ENCODE results near the gene SOX18.

SOX18 gene

DNA sequence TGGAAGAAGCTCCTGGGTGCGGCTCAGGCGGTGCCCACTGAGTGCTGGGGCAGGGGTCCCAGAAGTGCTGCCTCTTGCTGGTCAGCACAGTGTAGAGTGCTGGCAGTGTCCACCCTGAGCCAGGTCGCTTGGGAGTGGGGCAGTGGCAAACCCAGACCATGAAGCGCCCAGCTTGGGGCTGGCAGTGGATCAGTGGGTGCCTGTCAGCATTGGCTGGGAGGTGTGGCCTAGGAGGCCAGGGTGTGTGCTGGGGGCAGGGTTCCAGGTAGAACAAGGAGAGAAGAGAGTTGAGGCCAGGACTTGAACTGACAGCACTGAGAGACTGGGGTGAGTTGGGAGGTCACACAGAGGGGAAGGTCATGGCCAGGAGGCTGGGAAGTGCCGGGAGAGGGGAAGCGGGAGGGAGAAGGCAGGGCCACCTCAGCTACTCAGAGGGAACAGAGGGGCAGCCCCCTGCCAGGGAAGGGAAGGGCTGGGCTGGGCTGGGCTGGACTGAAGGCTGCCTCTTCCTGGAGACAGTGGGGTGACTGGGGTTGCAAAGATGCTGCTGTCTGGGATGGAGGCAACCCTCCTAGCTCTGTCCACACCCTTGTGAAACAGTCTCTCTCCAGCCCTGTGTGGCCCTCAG lies 17.7 kb upstream of the SOX18 start:
- no peak for TF ChIP-seq RARB (CRISPR knock-in tag; IDR thresholded peaks at IDR 0.05)
- TF ChIP-seq, protein P1, sequence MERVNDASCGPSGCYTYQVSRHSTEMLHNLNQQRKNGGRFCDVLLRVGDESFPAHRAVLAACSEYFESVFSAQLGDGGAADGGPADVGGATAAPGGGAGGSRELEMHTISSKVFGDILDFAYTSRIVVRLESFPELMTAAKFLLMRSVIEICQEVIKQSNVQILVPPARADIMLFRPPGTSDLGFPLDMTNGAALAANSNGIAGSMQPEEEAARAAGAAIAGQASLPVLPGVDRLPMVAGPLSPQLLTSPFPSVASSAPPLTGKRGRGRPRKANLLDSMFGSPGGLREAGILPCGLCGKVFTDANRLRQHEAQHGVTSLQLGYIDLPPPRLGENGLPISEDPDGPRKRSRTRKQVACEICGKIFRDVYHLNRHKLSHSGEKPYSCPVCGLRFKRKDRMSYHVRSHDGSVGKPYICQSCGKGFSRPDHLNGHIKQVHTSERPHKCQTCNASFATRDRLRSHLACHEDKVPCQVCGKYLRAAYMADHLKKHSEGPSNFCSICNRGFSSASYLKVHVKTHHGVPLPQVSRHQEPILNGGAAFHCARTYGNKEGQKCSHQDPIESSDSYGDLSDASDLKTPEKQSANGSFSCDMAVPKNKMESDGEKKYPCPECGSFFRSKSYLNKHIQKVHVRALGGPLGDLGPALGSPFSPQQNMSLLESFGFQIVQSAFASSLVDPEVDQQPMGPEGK (CRISPR knock-in tag; IDR thresholded peaks at IDR 0.05; ENCODE audit: borderline replicate concordance), result no peak
- TF ChIP-seq OSR1 (CRISPR knock-in tag; IDR thresholded peaks at IDR 0.05), result no peak
- TF ChIP-seq ESRRG (CRISPR knock-in tag; IDR thresholded peaks at IDR 0.05), result no peak
- TF ChIP-seq, protein P2, sequence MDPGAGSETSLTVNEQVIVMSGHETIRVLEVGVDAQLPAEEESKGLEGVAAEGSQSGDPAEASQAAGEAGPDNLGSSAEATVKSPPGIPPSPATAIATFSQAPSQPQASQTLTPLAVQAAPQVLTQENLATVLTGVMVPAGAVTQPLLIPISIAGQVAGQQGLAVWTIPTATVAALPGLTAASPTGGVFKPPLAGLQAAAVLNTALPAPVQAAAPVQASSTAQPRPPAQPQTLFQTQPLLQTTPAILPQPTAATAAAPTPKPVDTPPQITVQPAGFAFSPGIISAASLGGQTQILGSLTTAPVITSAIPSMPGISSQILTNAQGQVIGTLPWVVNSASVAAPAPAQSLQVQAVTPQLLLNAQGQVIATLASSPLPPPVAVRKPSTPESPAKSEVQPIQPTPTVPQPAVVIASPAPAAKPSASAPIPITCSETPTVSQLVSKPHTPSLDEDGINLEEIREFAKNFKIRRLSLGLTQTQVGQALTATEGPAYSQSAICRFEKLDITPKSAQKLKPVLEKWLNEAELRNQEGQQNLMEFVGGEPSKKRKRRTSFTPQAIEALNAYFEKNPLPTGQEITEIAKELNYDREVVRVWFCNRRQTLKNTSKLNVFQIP (CRISPR knock-in tag; IDR thresholded peaks at IDR 0.05; ENCODE audit: borderline replicate concordance, low read depth), result no peak
- TF ChIP-seq BACH2 (CRISPR knock-in tag; IDR thresholded peaks at IDR 0.05; ENCODE audit: borderline replicate concordance), result no peak
- TF ChIP-seq ARNTL (CRISPR knock-in tag; IDR thresholded peaks at IDR 0.05; ENCODE audit: borderline replicate concordance, low read depth), result no peak
- no peak for TF ChIP-seq ZNF70 (CRISPR knock-in tag; IDR thresholded peaks at IDR 0.05)
- no peak for TF ChIP-seq ZFP30 (CRISPR knock-in tag; IDR thresholded peaks at IDR 0.05)
- TF ChIP-seq TOX (CRISPR knock-in tag; IDR thresholded peaks at IDR 0.05; ENCODE audit: borderline replicate concordance), result no peak
- TF ChIP-seq SNAI2 (CRISPR knock-in tag; IDR thresholded peaks at IDR 0.05), result no peak
- TF ChIP-seq TCF4 (CRISPR knock-in tag; IDR thresholded peaks at IDR 0.05; ENCODE audit: borderline replicate concordance), result no peak
- ATAC-seq, result no peak

DNA sequence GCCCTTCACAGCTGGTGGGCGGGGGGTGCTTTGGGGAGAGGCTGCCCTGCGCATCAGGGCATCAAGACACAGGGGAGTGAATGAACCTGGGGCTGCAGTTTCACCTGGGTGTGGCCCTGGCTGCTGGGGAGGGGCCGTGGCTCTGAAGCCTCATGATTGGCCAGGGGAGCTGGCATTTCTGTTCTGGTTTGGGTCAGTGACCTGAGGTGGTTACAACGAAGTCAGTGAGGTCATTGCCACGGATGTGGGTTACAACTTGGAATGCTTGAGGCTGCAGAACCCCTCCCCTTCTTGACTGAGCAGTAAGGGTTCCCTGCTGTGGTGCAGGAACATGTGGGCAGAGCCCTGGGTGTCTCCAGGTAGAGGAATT lies 16.5 kb upstream of the SOX18 start:
- no peak for ATAC-seq
- TF ChIP-seq TOX (CRISPR knock-in tag; IDR thresholded peaks at IDR 0.05; ENCODE audit: borderline replicate concordance) (no peak), PPARA (CRISPR knock-in tag; IDR thresholded peaks at IDR 0.05; ENCODE audit: borderline replicate concordance) (no peak), GLIS3 (CRISPR knock-in tag; IDR thresholded peaks at IDR 0.05) (no peak), ZC3H10 (CRISPR knock-in tag; IDR thresholded peaks at IDR 0.05) (no peak), SNAI2 (CRISPR knock-in tag; IDR thresholded peaks at IDR 0.05) (no peak), TCF4 (CRISPR knock-in tag; IDR thresholded peaks at IDR 0.05; ENCODE audit: borderline replicate concordance) (no peak), ISL1 (CRISPR knock-in tag; IDR thresholded peaks at IDR 0.05) (no peak)

DNA sequence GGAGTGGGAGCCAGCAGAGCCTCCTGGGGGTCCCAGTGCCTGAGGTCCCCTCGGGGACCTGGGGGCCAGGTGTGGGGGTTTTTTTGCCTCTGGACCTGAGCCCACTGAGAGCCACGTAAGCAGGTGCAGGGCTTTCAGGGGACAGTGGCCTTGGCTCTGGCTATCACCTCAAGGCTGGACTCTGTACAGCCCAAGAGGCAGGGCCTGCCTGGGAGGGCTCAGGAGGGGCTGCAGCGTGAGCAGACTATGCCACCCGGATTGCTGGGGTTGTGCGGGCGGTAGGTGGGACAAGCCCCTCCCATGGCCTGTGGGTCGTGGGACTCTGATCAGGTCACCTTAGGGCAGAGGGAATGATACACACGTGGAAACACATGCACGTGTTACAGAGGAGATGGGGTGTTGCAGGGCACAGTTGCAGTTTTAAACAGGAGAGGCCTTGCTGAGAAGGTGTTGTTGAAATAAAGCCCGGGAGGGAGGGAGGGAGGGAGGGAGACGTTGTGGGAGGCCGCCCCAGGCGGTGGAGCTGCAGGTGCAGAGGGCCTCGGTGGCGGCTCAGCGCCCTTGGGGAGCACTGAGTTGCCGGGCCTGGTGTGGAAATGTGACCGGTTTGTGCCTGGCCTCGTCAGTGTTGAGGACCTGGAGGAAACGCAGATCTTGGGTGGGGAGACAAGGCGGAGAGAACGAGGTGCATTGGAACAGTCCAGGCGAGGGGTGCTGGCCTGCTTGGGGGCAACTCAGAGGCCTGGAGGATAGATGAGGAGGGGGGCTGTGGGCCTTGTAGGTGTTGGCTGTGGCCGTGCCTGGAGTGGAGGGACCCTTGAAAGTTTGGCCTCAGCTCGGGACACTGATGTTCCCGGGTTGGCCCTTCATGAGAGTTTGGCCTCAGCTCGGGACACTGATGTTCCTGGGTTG lies 15.9 kb upstream of the SOX18 start:
- no peak for TF ChIP-seq ZFP30 (CRISPR knock-in tag; IDR thresholded peaks at IDR 0.05)
- no peak for TF ChIP-seq ARNTL (CRISPR knock-in tag; IDR thresholded peaks at IDR 0.05; ENCODE audit: borderline replicate concordance, low read depth)
- no peak for TF ChIP-seq RARB (CRISPR knock-in tag; IDR thresholded peaks at IDR 0.05)
- TF ChIP-seq ZNF70 (CRISPR knock-in tag; IDR thresholded peaks at IDR 0.05), result no peak
- TF ChIP-seq ZNF565 (CRISPR knock-in tag; conservative IDR thresholded peaks at IDR 0.05; ENCODE audit: low read depth), result no peak
- TF ChIP-seq, protein P3, sequence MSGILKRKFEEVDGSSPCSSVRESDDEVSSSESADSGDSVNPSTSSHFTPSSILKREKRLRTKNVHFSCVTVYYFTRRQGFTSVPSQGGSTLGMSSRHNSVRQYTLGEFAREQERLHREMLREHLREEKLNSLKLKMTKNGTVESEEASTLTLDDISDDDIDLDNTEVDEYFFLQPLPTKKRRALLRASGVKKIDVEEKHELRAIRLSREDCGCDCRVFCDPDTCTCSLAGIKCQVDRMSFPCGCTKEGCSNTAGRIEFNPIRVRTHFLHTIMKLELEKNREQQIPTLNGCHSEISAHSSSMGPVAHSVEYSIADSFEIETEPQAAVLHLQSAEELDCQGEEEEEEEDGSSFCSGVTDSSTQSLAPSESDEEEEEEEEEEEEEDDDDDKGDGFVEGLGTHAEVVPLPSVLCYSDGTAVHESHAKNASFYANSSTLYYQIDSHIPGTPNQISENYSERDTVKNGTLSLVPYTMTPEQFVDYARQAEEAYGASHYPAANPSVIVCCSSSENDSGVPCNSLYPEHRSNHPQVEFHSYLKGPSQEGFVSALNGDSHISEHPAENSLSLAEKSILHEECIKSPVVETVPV (CRISPR knock-in tag; IDR thresholded peaks at IDR 0.05), result no peak
- TF ChIP-seq PPARA (CRISPR knock-in tag; IDR thresholded peaks at IDR 0.05; ENCODE audit: borderline replicate concordance), result no peak
- TF ChIP-seq, protein P2 (CRISPR knock-in tag; IDR thresholded peaks at IDR 0.05; ENCODE audit: borderline replicate concordance, low read depth), result no peak
- no peak for TF ChIP-seq CSDC2 (CRISPR knock-in tag; IDR thresholded peaks at IDR 0.05)
- no peak for TF ChIP-seq ESRRG (CRISPR knock-in tag; IDR thresholded peaks at IDR 0.05)
- TF ChIP-seq BACH2 (CRISPR knock-in tag; IDR thresholded peaks at IDR 0.05; ENCODE audit: borderline replicate concordance), result no peak
- TF ChIP-seq OSR1 (CRISPR knock-in tag; IDR thresholded peaks at IDR 0.05), result no peak
- TF ChIP-seq ZFP3 (CRISPR knock-in tag; IDR thresholded peaks at IDR 0.05), result no peak
- no peak for TF ChIP-seq TOX (CRISPR knock-in tag; IDR thresholded peaks at IDR 0.05; ENCODE audit: borderline replicate concordance)
- TF ChIP-seq ISL1 (CRISPR knock-in tag; IDR thresholded peaks at IDR 0.05), result no peak
- TF ChIP-seq ZC3H10 (CRISPR knock-in tag; IDR thresholded peaks at IDR 0.05), result no peak
- TF ChIP-seq TCF4 (CRISPR knock-in tag; IDR thresholded peaks at IDR 0.05; ENCODE audit: borderline replicate concordance), result no peak
- TF ChIP-seq, protein P4, sequence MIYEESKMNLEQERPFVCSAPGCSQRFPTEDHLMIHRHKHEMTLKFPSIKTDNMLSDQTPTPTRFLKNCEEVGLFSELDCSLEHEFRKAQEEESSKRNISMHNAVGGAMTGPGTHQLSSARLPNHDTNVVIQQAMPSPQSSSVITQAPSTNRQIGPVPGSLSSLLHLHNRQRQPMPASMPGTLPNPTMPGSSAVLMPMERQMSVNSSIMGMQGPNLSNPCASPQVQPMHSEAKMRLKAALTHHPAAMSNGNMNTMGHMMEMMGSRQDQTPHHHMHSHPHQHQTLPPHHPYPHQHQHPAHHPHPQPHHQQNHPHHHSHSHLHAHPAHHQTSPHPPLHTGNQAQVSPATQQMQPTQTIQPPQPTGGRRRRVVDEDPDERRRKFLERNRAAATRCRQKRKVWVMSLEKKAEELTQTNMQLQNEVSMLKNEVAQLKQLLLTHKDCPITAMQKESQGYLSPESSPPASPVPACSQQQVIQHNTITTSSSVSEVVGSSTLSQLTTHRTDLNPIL (CRISPR knock-in tag; IDR thresholded peaks at IDR 0.05; ENCODE audit: low read depth), result no peak
- ATAC-seq, result no peak
